ENCODE data around the gene ALLC.

- no peak for TF ChIP-seq POLR2AphosphoS5 (IDR thresholded peaks at IDR 0.05)
- TF ChIP-seq POLR2A (IDR thresholded peaks at IDR 0.05) = no peak
Measured at GRCh38 chr2:3728104-3729054, 70.4 kb downstream of the ALLC start.

All from transverse colon (tissue), 3 donors.